Liver (tissue), 3 donors: ENCODE results near the gene TM4SF18.

Experiments
- ATF3 ChIP-seq: IDR thresholded peaks from 2 replicates; pipeline ENCODE4 v1.6.1; 2016; ENCODE audit warnings: antibody characterized with exemption
- EGR1 ChIP-seq, 2 donors: IDR thresholded peaks; 2 replicates each; pipeline ENCODE4 v1.6.1; 2016 to 2018; ENCODE audit warnings: antibody characterized with exemption in 2 of 2, low read depth in 2 of 2
- FOXA1 ChIP-seq: IDR thresholded peaks from 2 replicates; pipeline ENCODE4 v1.6.1; 2016; ENCODE audit warnings: antibody characterized with exemption
- HNF4A ChIP-seq, 2 donors: conservative IDR thresholded peaks; 2 replicates each; pipeline ENCODE4 v1.6.1; 2016; ENCODE audit warnings: antibody characterized with exemption in 2 of 2, mild to moderate bottlenecking in 2 of 2
- JUND ChIP-seq, 2 donors: IDR thresholded peaks; 2 replicates each; pipeline ENCODE4 v1.6.1; 2016; ENCODE audit warnings: antibody characterized with exemption in 2 of 2
- RAD21 ChIP-seq, 2 donors: IDR thresholded peaks; 2 replicates each; pipeline ENCODE4 v1.6.1; 2016; ENCODE audit warnings: antibody characterized with exemption in 2 of 2, mild to moderate bottlenecking in 2 of 2
- YY1 ChIP-seq: IDR thresholded peaks from 2 replicates; pipeline ENCODE4 v1.6.1; 2016; ENCODE audit warnings: antibody characterized with exemption, mild to moderate bottlenecking
- ZBTB33 ChIP-seq: IDR thresholded peaks from 2 replicates; pipeline ENCODE4 v1.6.1; 2016; ENCODE audit warnings: antibody characterized with exemption
- TF ChIP-seq, protein P1 (sequence below): fragments of 150-350 bp; IDR thresholded peaks from 2 replicates; pipeline ENCODE4 v1.5.1; 2017; ENCODE audit warnings: improper control_type of control experiment, low read depth, low read length; ENCODE audit not compliant: missing input control
- TF ChIP-seq, protein P2 (sequence below): IDR thresholded peaks from 2 replicates; pipeline ENCODE4 v1.6.1; 2016; ENCODE audit warnings: antibody characterized with exemption, mild to moderate bottlenecking
- donor health status: healthy.
- donor health status: healthy.

DNA sequence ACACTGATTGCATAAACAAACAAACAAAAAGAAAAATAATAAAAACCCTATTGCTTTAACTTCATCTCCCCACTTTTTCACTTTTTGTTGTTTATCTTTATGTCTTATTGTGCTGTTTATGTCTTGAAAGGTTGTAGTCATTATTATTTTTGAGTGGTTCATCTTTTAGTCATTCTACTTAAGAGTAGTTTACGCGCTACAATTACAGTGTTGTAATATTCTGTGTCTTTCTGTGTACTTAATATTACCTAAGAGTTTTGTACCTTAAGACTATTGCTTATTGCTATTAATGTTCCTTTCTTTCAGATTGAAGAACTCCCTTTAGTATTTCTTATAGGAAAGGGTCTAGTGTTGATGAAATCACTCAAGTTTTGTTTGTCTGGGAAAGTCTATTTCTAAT lies 28.1 kb downstream of the TM4SF18 start:
- no peak for TF ChIP-seq YY1
- TF ChIP-seq, protein P1, sequence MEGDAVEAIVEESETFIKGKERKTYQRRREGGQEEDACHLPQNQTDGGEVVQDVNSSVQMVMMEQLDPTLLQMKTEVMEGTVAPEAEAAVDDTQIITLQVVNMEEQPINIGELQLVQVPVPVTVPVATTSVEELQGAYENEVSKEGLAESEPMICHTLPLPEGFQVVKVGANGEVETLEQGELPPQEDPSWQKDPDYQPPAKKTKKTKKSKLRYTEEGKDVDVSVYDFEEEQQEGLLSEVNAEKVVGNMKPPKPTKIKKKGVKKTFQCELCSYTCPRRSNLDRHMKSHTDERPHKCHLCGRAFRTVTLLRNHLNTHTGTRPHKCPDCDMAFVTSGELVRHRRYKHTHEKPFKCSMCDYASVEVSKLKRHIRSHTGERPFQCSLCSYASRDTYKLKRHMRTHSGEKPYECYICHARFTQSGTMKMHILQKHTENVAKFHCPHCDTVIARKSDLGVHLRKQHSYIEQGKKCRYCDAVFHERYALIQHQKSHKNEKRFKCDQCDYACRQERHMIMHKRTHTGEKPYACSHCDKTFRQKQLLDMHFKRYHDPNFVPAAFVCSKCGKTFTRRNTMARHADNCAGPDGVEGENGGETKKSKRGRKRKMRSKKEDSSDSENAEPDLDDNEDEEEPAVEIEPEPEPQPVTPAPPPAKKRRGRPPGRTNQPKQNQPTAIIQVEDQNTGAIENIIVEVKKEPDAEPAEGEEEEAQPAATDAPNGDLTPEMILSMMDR = no peak
- no peak for TF ChIP-seq ZBTB33
- TF ChIP-seq, protein P2, sequence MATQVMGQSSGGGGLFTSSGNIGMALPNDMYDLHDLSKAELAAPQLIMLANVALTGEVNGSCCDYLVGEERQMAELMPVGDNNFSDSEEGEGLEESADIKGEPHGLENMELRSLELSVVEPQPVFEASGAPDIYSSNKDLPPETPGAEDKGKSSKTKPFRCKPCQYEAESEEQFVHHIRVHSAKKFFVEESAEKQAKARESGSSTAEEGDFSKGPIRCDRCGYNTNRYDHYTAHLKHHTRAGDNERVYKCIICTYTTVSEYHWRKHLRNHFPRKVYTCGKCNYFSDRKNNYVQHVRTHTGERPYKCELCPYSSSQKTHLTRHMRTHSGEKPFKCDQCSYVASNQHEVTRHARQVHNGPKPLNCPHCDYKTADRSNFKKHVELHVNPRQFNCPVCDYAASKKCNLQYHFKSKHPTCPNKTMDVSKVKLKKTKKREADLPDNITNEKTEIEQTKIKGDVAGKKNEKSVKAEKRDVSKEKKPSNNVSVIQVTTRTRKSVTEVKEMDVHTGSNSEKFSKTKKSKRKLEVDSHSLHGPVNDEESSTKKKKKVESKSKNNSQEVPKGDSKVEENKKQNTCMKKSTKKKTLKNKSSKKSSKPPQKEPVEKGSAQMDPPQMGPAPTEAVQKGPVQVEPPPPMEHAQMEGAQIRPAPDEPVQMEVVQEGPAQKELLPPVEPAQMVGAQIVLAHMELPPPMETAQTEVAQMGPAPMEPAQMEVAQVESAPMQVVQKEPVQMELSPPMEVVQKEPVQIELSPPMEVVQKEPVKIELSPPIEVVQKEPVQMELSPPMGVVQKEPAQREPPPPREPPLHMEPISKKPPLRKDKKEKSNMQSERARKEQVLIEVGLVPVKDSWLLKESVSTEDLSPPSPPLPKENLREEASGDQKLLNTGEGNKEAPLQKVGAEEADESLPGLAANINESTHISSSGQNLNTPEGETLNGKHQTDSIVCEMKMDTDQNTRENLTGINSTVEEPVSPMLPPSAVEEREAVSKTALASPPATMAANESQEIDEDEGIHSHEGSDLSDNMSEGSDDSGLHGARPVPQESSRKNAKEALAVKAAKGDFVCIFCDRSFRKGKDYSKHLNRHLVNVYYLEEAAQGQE = no peak
- no peak for TF ChIP-seq ATF3
- TF ChIP-seq JUND (IDR thresholded peaks at IDR 0.05) = no peak
- no peak for TF ChIP-seq EGR1 (IDR thresholded peaks at IDR 0.05; ENCODE audit: low read depth in 2 of 2)
- no peak for TF ChIP-seq HNF4A (conservative IDR thresholded peaks at IDR 0.05)
- TF ChIP-seq FOXA1 = no peak
- no peak for TF ChIP-seq RAD21 (IDR thresholded peaks at IDR 0.05)
